HG03521 (cell line): ENCODE measurements around the gene CIDEC.
"Not testable (repeated sequence)": the region's sequence is repeated elsewhere in the genome, so short reads cannot be mapped to it uniquely, and the experiment has no call there.

ENCODE experiments used
- ATAC-seq: cut with Tn5 transposase; IDR thresholded peaks from one replicate; pipeline ENCODE4 v1.9.1; 2021; ENCODE audit warnings: mild to moderate bottlenecking, moderate library complexity; ENCODE audit not compliant: unreplicated experiment

The CIDEC gene

DNA sequence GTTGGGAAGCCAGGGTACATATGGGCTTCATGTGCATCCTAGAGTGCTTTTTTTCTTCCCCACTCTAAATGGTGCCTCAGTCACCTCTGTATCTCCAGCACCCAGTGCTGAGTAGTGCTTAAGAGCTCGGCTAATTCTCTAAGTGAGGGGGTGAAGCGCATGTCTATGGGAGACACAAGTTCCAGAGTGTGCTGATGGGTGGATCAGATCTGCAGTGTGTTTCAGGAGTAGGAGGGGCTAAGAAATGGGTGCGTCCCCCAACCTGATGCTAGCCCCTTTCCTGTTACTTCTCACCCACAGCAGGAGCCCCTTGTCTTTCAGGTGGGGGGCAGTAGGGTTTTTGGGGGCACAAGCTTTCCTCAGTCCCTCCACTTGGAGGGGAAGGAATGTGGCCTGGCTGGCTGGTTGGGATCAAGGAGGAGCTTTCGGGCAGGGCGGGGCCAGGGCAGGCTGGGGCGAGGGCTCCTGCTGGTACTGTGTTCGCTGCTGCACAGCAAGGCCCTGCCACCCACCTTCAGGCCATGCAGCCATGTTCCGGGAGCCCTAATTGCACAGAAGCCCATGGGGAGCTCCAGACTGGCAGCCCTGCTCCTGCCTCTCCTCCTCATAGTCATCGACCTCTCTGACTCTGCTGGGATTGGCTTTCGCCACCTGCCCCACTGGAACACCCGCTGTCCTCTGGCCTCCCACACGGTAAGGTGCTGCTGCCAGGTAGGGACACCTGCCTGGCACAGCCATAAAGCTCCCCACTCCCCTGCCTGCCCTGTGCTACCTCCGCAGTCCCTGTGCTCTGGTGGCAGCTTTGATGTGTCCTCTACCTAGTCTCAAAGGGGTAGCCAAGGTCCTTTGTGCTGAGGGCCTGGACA is 22.6 kb upstream of the CIDEC start, which contains the start of gene IL17RE:
Gene IL17RE, plus strand, starts transcription at position 477 of the 866 bp plus-strand sequence. Its CDS starts 85 bp downstream, at position 562.
- ATAC-seq = no peak

DNA sequence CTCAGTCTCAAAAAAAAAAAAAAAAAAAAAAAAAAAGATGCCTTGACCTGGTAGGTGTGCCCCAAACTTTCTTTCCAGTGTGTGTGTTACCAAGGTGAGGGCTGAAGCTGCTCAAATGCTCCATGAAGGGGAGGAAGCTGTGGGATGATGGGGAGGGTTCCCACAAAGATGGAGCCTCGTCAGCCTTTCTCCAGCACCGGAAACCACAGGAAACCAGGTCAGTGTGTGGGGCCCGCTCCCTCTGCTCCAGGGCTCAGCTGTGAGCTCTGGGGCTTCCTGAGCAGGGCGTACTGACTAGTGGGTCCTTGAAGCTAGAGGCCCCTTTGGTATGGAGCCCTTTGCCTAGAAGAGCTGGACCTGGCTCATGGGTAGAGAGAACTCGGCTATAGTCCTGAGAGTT is 21.9 kb upstream of the CIDEC start:
- ATAC-seq = no peak

DNA sequence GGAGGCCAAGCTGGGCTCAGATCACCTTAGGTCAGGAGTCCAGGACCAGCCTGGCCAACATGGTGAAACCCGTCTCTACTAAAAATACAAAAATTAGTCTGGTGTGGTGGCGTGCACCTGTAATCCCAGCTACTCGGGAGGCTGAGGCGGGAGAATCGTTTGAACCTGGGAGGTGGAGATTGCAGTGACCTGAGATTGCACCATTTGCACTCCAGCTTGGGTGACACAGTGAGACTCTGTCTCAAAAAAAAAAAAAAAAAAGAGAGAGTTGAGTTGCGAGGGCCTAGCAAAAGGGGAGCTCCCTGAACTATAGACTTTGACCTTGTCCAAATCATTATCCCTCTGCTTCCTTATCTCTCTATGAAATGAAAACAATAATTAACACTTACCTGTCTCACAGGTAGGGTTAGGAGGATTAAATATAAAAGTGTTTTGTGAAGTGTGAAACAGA is 20.9 kb upstream of the CIDEC start:
- ATAC-seq = not testable (repeated sequence)

- no peak for ATAC-seq
These were observed 19.3 kb upstream of the CIDEC start for GRCh38 chr3:9899289-9899791.

- no peak for ATAC-seq
These were observed 18.6 kb upstream of the CIDEC start for GRCh38 chr3:9898467-9899241.

- ATAC-seq = no peak
These were observed 17.6 kb upstream of the CIDEC start for GRCh38 chr3:9897408-9898372.

GRCh38 chr3:9896755-9897407 is 16.8 kb upstream of the CIDEC start:
- ATAC-seq = not testable (repeated sequence)

DNA sequence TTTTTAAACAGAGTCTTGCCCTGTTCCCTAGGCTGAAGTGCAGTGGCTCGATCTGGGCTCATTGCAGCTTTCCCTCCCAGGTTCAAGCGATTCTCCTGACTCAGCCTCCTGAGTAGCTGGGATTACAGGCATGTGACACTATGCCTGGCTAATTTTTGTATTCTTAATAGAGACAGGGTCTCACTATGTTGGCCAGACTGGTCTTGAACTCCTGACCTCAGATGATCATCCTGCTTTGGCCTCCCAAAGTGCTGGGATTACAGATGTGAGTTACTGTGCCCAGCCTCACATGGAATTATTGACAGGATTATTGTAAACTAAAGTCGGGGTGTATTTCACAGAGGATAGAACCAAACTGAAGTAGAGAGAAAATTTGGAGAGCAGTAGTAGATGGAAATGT is 15.7 kb upstream of the CIDEC start:
- not testable (repeated sequence) for ATAC-seq

DNA sequence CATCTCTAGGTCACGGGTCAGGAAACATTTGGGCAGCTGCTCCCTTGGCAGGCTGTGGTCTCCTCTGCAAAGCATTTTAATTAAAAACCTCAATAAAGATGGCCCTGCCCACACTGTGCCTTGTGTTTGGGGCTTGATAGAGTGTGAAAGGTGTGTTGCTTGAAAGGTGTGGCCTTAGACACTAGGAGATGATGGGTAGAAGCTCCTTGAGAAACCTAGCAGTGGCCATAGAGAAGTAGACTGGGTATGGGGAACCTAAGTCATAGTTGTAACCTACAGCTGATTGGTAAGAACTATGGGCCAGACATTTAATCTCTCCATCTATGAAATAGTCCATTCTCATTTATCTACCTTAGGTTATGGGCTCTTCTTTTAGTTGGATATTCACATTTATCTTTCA is 13.7 kb upstream of the CIDEC start:
- ATAC-seq = no peak

DNA sequence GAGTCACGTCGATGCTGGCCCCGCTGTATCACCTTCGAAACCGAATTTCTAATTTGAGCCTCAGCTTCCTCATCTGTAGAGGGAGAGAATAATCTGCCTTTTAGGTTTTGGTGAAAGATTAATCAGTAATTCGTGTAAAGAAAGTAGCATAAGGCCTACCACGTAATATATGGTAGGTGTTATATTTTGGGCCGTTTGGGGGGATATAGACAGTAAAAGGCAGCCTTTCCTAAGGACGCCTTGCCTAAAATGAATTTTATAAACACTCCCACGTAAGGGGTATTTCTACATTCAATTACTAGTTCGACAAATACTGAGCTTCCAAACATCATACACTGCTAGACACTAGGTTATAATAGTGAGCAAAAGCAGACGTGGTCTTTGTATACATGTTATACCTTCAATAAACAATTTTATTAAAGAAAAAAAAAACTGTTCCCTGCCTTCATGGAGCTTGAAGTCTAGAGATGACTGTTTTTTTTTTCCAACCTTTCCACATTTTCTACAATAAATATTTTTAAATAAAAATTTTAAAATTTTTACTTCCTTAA is 11.1 kb upstream of the CIDEC start:
- ATAC-seq = no peak

DNA sequence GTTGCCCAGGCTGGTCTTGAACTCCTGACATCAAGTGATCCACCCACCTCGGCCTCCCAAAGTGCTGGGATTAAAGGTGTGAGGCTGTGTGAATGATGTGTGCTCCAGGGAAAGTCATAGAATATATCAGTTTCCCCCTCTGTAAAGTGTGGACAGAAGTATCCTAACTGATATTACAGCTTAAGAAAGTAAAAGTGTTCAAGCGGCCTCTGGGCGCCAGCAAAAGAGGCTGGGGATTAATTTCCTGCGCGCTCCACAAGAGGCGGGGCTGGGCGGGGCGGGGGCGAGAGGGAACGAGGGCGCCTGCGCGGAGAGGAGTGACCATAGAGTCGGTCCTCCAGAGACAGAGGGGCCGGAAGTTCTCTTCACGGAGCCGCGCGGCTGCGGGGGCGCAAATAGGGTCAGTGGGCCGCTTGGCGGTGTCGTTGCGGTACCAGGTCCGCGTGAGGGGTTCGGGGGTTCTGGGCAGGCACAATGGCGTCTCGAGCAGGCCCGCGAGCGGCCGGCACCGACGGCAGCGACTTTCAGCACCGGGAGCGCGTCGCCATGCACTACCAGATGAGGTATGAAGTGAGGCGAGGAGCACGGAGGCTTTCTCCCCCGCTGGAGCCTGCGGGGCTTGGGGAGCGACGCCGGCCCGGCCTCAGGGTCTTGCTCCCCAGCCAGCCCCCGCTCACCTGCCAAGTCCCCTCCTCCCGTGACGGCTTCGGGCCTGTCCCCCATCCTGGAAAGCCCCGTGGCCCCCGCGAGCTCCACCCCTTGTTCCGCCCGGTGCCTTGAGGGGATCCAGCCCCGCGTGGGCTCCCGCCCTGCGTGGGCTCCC is 10.4 kb upstream of the CIDEC start, which contains the start of gene JAGN1:
Gene JAGN1, plus strand, starts transcription at position 362 of the 823 bp plus-strand sequence. Its CDS starts 113 bp downstream, at position 475.
- peak; percentile 82 for ATAC-seq

DNA sequence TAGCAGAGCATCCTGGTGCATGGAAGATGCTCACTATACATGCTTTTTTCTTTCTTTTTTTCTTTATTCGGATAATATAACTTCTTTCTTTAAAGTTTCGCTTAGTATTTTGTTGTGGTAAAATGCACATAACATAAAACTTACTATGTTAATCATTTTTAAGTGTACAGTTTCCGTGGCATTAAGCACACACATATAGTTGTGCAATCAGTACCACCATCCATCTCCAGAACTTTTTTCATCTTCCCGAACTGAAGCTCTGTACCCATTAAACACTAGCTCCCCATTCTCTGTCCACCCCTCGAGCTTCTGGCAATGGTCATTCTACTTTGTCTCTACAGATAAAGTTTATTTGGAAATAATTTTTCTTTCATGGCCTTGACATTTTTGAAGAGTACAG is 9.4 kb upstream of the CIDEC start:
- no peak for ATAC-seq

DNA sequence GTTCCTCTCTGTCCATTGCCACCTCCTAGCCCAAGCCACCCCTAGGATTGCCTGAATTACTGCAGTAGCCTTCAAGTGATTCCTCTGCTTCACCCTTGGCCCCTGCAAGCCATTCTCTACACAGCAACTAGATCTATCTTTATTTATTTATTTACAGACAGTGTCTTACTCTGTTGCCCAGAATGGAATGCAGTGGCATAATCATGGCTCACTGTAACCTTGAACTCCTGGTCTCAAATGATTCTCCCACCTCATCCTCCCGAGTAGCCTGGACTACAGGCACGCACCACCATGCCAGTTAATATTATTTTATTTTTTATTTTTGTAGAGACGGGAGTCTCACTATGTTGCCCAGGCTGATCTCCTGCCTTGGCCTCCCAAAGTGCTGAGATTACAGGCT is 8.5 kb upstream of the CIDEC start:
- no peak for ATAC-seq

- ATAC-seq = no peak
These were observed 7.4 kb upstream of the CIDEC start for GRCh38 chr3:9887480-9887879.

GRCh38 chr3:9886328-9886727 is 6.3 kb upstream of the CIDEC start:
- ATAC-seq = no peak

- no peak for ATAC-seq
These were observed 4.6 kb upstream of the CIDEC start for GRCh38 chr3:9884555-9885165.

DNA sequence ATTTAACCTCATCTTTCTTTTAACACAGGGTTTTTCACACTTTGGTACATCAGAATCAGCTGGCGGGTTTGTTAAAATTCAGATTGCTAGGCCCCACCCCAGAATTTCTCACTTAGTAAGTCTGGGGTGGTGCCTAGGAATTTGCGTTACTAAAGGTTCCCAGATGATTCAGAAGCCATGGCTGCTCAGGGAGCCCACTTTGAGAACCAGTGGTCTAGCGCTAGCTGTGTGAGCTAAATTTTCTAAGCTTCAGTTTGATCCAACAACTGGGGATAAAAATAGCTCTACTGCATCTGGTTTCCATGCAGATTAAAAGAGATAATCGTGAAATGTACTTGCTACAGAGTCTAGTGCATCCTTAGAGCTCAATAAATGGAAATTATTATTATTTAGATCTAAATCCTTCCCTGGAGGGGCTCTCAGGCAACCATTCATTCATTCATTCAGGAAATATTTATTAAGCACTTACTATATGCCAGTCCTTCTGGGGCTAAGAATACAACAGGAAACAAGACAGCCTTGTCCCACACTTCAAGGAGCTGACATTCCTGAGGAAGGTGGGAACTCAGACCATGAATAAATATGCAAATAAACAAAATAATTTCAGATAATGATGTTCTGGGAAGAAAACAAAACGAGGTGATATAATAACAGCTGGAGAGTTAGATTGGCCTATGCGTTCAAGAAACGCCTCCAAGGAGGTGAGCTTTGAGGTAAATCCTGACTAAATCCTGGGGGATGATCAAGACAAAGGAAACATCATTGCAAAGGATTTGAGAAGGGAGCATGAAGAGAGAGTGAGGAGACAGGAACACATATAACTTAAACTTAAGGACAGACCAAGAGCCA is 3.9 kb upstream of the CIDEC start:
- no peak for ATAC-seq
